Gastroesophageal sphincter (tissue), 4 donors: ENCODE data around the gene GDPD3. TPM values are rescaled to one million over a fixed set of nuclear protein-coding genes. Genes with fewer than 3 reads are reported as not detected.

Experiments used
- ATAC-seq: fragments of 150-250 bp; one replicate; pipeline ENCODE4 v1.9.1; 2016; ENCODE audit warnings: mild to moderate bottlenecking, moderate library complexity
- H3K27ac ChIP-seq, 4 donors: fragments of 200-600 bp; sonication (generic) in 3 of 4; 1 replicate in 3 of 4; 2 replicates in 1 of 4; pipeline ENCODE4 v1.5.1; 2016 to 2019
- H3K27me3 ChIP-seq: fragments of 200-600 bp; sonication (generic); one replicate; pipeline ENCODE4 v1.5.1; 2019
- H3K36me3 ChIP-seq, 2 donors: fragments of 200-600 bp; sonication (generic); one replicate each; pipeline ENCODE4 v1.5.1; 2019; ENCODE audit warnings: control low read depth in 1 of 2
- H3K4me1 ChIP-seq, 3 donors: fragments of 200-600 bp; sonication (generic); 1 replicate in 2 of 3; 2 replicates in 1 of 3; pipeline ENCODE4 v1.5.1; 2016 to 2019; ENCODE audit warnings: control low read depth in 2 of 3
- H3K4me3 ChIP-seq, 2 donors: fragments of 200-600 bp; sonication (generic); one replicate each; pipeline ENCODE4 v1.5.1; 2019; ENCODE audit warnings: mild to moderate bottlenecking in 1 of 2, moderate library complexity in 1 of 2
- H3K9me3 ChIP-seq, 3 donors: fragments of 200-600 bp; sonication (generic); one replicate each; pipeline ENCODE4 v1.5.1; 2017 to 2019; ENCODE audit warnings: control low read depth in 2 of 3
- CTCF ChIP-seq, 4 experiments: fragments of 200-600 bp in 2 of 4; fragments of 450-650 bp in 2 of 4; sonication (generic) in 1 of 4; IDR thresholded peaks; one replicate each; pipeline ENCODE4 v1.5.1; 2017 to 2019; ENCODE audit warnings: antibody characterized with exemption in 4 of 4, mild to moderate bottlenecking in 2 of 4, moderate library complexity in 2 of 4
- EP300 ChIP-seq: sonication (generic); formaldehyde crosslinking; IDR thresholded peaks from one replicate; pipeline ENCODE4 v1.6.1; 2017; ENCODE audit warnings: antibody characterized with exemption, mild to moderate bottlenecking
- POLR2A ChIP-seq, 2 donors: fragments of 450-650 bp; IDR thresholded peaks; one replicate each; pipeline ENCODE4 v1.6.1; 2017; ENCODE audit warnings: antibody characterized with exemption in 2 of 2, mild to moderate bottlenecking in 2 of 2, moderate library complexity in 1 of 2
- POLR2AphosphoS5 ChIP-seq: sonication (generic); formaldehyde crosslinking; IDR thresholded peaks from one replicate; pipeline ENCODE4 v1.6.1; 2017; ENCODE audit warnings: antibody characterized with exemption
- WGBS, 2 donors: methylation state at CpG; one replicate each; pipeline ENCODE4 v1.1.5; 2018; ENCODE audit warnings: low coverage in 1 of 2; 5-methylcytosine and 5-hydroxymethylcytosine counted together
- total RNA-seq, 4 donors: library from RNA; depleted of rRNA; stranded (reverse); fragments of >200 nt; gene quantifications; one replicate each; pipeline ENCODE4 v1.1.0, GENCODE V29; 2016

Gene GDPD3
- total RNA-seq, 4 donors from 2014 or later = 1.1 to 3.1 (median 1.9) TPM

DNA sequence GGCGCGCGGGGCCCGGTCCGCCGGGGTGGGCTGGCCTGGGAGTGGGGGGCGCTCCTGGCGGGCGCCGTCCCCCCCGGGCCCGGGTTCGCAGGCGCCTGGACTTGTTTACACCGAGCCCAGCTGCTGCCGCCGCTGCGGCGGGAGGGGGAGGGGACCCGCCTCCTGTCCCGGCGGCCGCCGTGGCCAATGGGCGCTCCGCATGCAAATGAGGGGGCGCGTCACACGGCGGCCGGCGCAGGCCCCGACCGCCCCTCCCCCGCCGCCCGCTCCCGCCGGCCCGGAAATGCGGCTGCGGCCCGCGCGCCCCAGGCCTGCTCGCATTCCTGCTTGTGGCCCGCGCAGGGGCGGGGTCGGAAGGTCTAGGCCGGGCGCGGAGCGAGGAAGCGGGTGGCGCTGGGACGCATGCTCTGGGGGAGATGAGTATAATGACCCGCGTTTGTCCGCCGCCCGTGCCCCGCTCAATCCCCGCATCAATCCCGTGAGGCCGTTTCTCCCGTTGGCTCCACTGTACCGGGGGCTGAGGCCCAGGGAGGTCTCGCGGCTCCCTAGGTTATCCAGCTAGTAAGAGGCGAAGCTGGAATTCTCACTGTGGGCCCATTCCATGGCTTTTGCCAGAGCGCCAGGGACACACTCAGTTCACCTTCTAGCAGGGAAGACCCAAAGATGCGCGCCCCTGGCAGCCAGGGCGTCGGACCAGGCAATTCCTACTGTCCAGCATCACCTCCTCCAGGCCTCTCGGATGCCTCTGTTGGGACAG, 17.1 kb downstream of the GDPD3 start, which contains the start of gene YPEL3:
TSS of gene YPEL3 (minus strand) at position 109 of the 757 bp plus-strand sequence. CDS start 731 bp downstream, outside the sequence.
- ATAC-seq = peak; percentile 86
- Histone ChIP-seq H3K9me3 (peaks cover 0 to 19% (median 0%) of the 10 kb centered on the region in 3 donors), H3K27me3 (no peaks in the 10 kb centered on the region), H3K36me3 (peaks cover 0 to 24% of the 10 kb centered on the region in 2 donors), H3K27ac (peak within 1 kb of the TSS; percentile 89 to 98 (median 96)), H3K4me1 (peaks cover 3 to 47% (median 30%) of the 10 kb centered on the region in 3 donors), H3K4me3 (peak within 1 kb of the TSS; percentile 86 to 96)
- TF ChIP-seq POLR2A (IDR thresholded peaks at IDR 0.05) (peak; percentile 63 to 64), POLR2AphosphoS5 (peak; percentile 50), EP300 (no peak), CTCF (IDR thresholded peaks at IDR 0.05) (no peak)
- 60% methylated on average over 1 of the region's 77 CpGs; no CpG with 5 or more reads in 1 of the 2 donors for WGBS, 2 donors

GRCh38 chr16:30095166-30096078, 17.9 kb downstream of the GDPD3 start:
- H3K27me3 ChIP-seq = no peaks in the 10 kb centered on the region
- no peak for TF ChIP-seq POLR2A (IDR thresholded peaks at IDR 0.05)
- no peak for TF ChIP-seq POLR2AphosphoS5
- TF ChIP-seq EP300 = no peak
- no peak for TF ChIP-seq CTCF (IDR thresholded peaks at IDR 0.05)
- H3K9me3 ChIP-seq = peaks cover 0 to 19% (median 0%) of the 10 kb centered on the region in 3 donors
- ATAC-seq = no peak
- 67% methylated on average over 1 of the region's 47 CpGs; no CpG with 5 or more reads in 1 of the 2 donors for WGBS, 2 donors
- H3K4me1 ChIP-seq = peaks cover 3 to 56% (median 34%) of the 10 kb centered on the region in 3 donors
- peak overlapping the region; percentile 89 to 98 (median 96) for H3K27ac ChIP-seq
- H3K4me3 ChIP-seq = peak overlapping the region; percentile 86 to 96
- H3K36me3 ChIP-seq = peaks cover 0 to 24% of the 10 kb centered on the region in 2 donors

DNA sequence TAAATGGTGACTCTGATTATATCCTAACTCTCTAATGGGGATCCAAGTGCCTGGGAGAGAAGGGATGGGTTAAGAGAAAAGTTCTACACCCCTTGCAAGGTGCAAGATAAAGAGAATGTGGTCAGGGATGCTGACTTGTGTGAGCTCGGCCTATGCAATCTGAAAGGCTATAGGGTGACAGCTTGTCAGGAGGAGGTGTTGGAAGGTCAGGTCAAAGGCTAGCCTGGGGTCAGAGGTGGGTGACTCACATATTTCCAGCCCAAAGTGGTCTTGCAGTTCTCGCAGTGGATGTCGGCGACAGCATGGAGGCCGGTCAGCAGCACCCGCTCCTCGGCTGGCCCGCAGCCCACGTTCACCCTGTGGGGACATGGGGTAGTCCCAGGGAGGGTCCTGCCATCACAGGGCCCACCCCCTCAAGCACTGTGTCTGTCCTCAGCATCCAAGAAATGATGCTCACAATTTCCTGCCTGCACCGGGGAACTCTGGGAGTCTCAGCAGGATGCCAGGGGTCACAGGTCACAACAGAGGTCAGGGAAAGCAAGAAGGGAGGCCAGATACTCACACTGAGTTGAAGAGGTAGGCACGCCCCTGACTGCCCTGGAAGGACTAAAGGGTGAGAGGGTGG, 18.7 kb downstream of the GDPD3 start:
- Histone ChIP-seq H3K9me3 (peaks cover 0 to 19% (median 0%) of the 10 kb centered on the region in 3 donors), H3K4me1 (peaks cover 3 to 58% (median 34%) of the 10 kb centered on the region in 3 donors), H3K36me3 (peaks cover 0 to 24% of the 10 kb centered on the region in 2 donors), H3K27ac (peak overlapping the region; percentile 89 to 98 (median 96)), H3K27me3 (no peaks in the 10 kb centered on the region), H3K4me3 (peak overlapping the region; percentile 86 to 96)
- no peak for TF ChIP-seq CTCF (IDR thresholded peaks at IDR 0.05)
- WGBS, 2 donors = 71 to 74% methylated on average over 1 to 2 of the region's 11 CpGs
- ATAC-seq = no peak

GRCh38 chr16:30092373-30093010, 20.8 kb downstream of the GDPD3 start:
- Histone ChIP-seq H3K4me1 (peaks cover 3 to 58% (median 34%) of the 10 kb centered on the region in 3 donors), H3K27ac (peak overlapping the region; percentile 39 to 97 (median 89)), H3K4me3 (peak overlapping the region; percentile 17 to 61), H3K9me3 (peaks cover 0 to 11% (median 0%) of the 10 kb centered on the region in 3 donors), H3K27me3 (no peaks in the 10 kb centered on the region), H3K36me3 (peaks cover 0 to 24% of the 10 kb centered on the region in 2 donors)
- TF ChIP-seq POLR2AphosphoS5 (peak; percentile 51), POLR2A (IDR thresholded peaks at IDR 0.05) (peak in 1 of 2 donors; percentile 31), EP300 (no peak), CTCF (IDR thresholded peaks at IDR 0.05) (peak in 3 of 4 experiments; percentile 47 to 67 (median 66))
- WGBS, 2 donors = 0 to 27% methylated on average over 6 to 10 of the region's 22 CpGs
- peak; percentile 48 for ATAC-seq
